GM23338 (cell line): Measurements from ENCODE around the gene MTPN.

ENCODE experiments used
- CREB1 ChIP-seq: fragments of 250-450 bp; sonication (Bioruptor Pico); IDR thresholded peaks from 2 replicates; pipeline ENCODE4 v1.5.0; 2020; ENCODE audit warnings: low read depth, mild to moderate bottlenecking, moderate library complexity
- CTCF ChIP-seq, 2 experiments: fragments of 200-600 bp in 1 of 2; sonication (generic) in 1 of 2; conservative IDR thresholded peaks; 2 replicates each; pipeline versions ENCODE4 v1.5.1 to v1.6.1; 2016 to 2017; ENCODE audit warnings: antibody characterized with exemption in 2 of 2, low read depth in 2 of 2, mild to moderate bottlenecking in 2 of 2, moderate library complexity in 1 of 2
- ETS1 ChIP-seq: IDR thresholded peaks from 2 replicates; pipeline ENCODE4 v1.6.1; 2016; ENCODE audit warnings: antibody characterized with exemption
- EZH2 ChIP-seq: fragments of 200-600 bp; sonication (generic); IDR thresholded peaks from one replicate; pipeline ENCODE4 v1.8.0; 2017; ENCODE audit warnings: antibody characterized with exemption, mild to moderate bottlenecking, low read depth; ENCODE audit not compliant: unreplicated experiment
- EZH2phosphoT487 ChIP-seq: fragments of 200-600 bp; sonication (generic); IDR thresholded peaks from one replicate; pipeline ENCODE4 v1.8.1; 2018; ENCODE audit warnings: antibody characterized with exemption; ENCODE audit not compliant: unreplicated experiment
- JUNB ChIP-seq: IDR thresholded peaks from one replicate; pipeline ENCODE4 v1.6.1; 2016; ENCODE audit warnings: antibody characterized with exemption; ENCODE audit not compliant: unreplicated experiment
- POLR2AphosphoS5 ChIP-seq: IDR thresholded peaks from 2 replicates; pipeline ENCODE4 v1.6.1; 2016; ENCODE audit warnings: antibody characterized with exemption, low read depth
- REST ChIP-seq: IDR thresholded peaks from one replicate; pipeline ENCODE4 v1.6.1; 2018; ENCODE audit warnings: antibody characterized with exemption; ENCODE audit not compliant: unreplicated experiment
- STAT1 ChIP-seq: IDR thresholded peaks from one replicate; pipeline ENCODE4 v1.6.1; 2016; ENCODE audit warnings: antibody characterized with exemption; ENCODE audit not compliant: unreplicated experiment
- ZNF114 ChIP-seq: fragments of 250-450 bp; sonication (Bioruptor Pico); IDR thresholded peaks from 2 replicates; pipeline ENCODE4 v1.5.0; 2020; ENCODE audit warnings: mild to moderate bottlenecking, moderate library complexity
- ZNF331 ChIP-seq: fragments of 250-450 bp; sonication (Bioruptor Pico); IDR thresholded peaks from 2 replicates; pipeline ENCODE4 v1.5.0; 2020; ENCODE audit warnings: low read depth, mild to moderate bottlenecking, moderate library complexity

- no peak for TF ChIP-seq CTCF (conservative IDR thresholded peaks at IDR 0.05; ENCODE audit: low read depth in 2 of 2)
- TF ChIP-seq REST, result no peak
- TF ChIP-seq EZH2phosphoT487, result no peak
- no peak for TF ChIP-seq JUNB
- TF ChIP-seq EZH2, result no peak
- TF ChIP-seq POLR2AphosphoS5, result no peak
- no peak for TF ChIP-seq STAT1
- no peak for TF ChIP-seq CREB1 (CRISPR knock-in tag)
- no peak for TF ChIP-seq ZNF114
- no peak for TF ChIP-seq ETS1
- no peak for TF ChIP-seq ZNF331 (CRISPR knock-in tag)
Observed at GRCh38 chr7:135939261-135939812, 37.8 kb downstream of the MTPN start.
